Measurements from ENCODE around the gene LRRC4.

- no peak for TF ChIP-seq CTCF (IDR thresholded peaks at IDR 0.05)
- TF ChIP-seq POLR2A (IDR thresholded peaks at IDR 0.05) = no peak
These were observed 40.6 kb upstream of the LRRC4 start for GRCh38 chr7:128071801-128072200.

All from upper lobe of left lung (tissue), 4 donors.